Panc1 (cell line): ENCODE data around the gene COL27A1. TPM values are rescaled to one million over a fixed set of nuclear protein-coding genes. Genes with fewer than 3 reads are reported as not detected.

Source experiments
- ATAC-seq: fragments of 200-7000 bp; cut with Tn5 transposase; 2 replicates; pipeline ENCODE4 v1.9.1; 2020; ENCODE audit warnings: mild to moderate bottlenecking, moderate library complexity
- BruUV-seq: library from RNA; stranded (reverse); fragments of 400-500 nt; replicated peaks from 2 replicates; lab custom pipeline; 2021; lab: Mats Ljungman, UMichigan
- CTCF ChIA-PET: fragments of 300-600 bp; sonication (Branson Sonifier 250); formaldehyde crosslinking; loops from one replicate; lab custom pipeline; 2022; ENCODE audit warnings: antibody characterized with exemption; lab: Charles Lee
- POLR2A ChIA-PET: fragments of 300-600 bp; sonication (Branson Sonifier 250); formaldehyde crosslinking; loops from one replicate; lab custom pipeline; 2022; ENCODE audit warnings: antibody characterized with exemption; lab: Charles Lee
- DNase-seq: peaks from one replicate; pipeline ENCODE4 v3.0.0-alpha.2; 2010; ENCODE audit warnings: low read depth, low spot score
- H3K27ac ChIP-seq: 2 replicates; pipeline ENCODE4 v1.5.1; 2011; ENCODE audit warnings: mild to moderate bottlenecking, low read length, inconsistent platforms
- H3K27me3 ChIP-seq: fragments of 200-500 bp; sonication (Bioruptor generic); 2 replicates; pipeline ENCODE4 v1.6.0; 2014; ENCODE audit warnings: low read length, inconsistent platforms; ENCODE audit not compliant: control insufficient read depth, insufficient read depth
- H3K36me3 ChIP-seq: fragments of 200-500 bp; sonication (Bioruptor generic); 2 replicates; pipeline ENCODE4 v1.5.1; 2014; ENCODE audit warnings: inconsistent platforms, mild to moderate bottlenecking, low read length, moderate library complexity; ENCODE audit not compliant: control insufficient read depth, insufficient read depth
- H3K4me1 ChIP-seq: 2 replicates; pipeline ENCODE4 v1.5.1; 2011; ENCODE audit warnings: inconsistent platforms, mild to moderate bottlenecking, low read length, moderate library complexity; ENCODE audit not compliant: control insufficient read depth, insufficient read depth
- H3K4me3 ChIP-seq, 2 experiments: 2 replicates each; pipeline ENCODE4 v1.5.1; 2011 to 2012; ENCODE audit warnings: low read depth in 2 of 2, low read length in 2 of 2, mild to moderate bottlenecking in 2 of 2, inconsistent platforms in 1 of 2, moderate library complexity in 1 of 2
- H3K9me3 ChIP-seq: fragments of 200-500 bp; sonication (Bioruptor generic); 2 replicates; pipeline ENCODE4 v1.5.1; 2014; ENCODE audit warnings: low read depth, mild to moderate bottlenecking, inconsistent platforms, low read length, moderate library complexity; ENCODE audit not compliant: control insufficient read depth, insufficient read depth
- CTCF ChIP-seq: fragments of 450-650 bp; IDR thresholded peaks from 2 replicates; pipeline ENCODE4 v1.5.1; 2017; ENCODE audit warnings: mild to moderate bottlenecking
- POLR2AphosphoS5 ChIP-seq: IDR thresholded peaks from 2 replicates; pipeline ENCODE4 v1.6.1; 2012; ENCODE audit warnings: mild to moderate bottlenecking, low read depth, low read length, moderate library complexity
- SIN3A ChIP-seq: IDR thresholded peaks from 2 replicates; pipeline ENCODE4 v1.6.1; 2012; ENCODE audit warnings: low read depth, mild to moderate bottlenecking, low read length, moderate library complexity, borderline replicate concordance; ENCODE audit not compliant: insufficient read depth
- TCF7L2 ChIP-seq: IDR thresholded peaks from 2 replicates; pipeline ENCODE4 v1.6.1; 2011; ENCODE audit warnings: mild to moderate bottlenecking, low read depth, low read length, inconsistent platforms
- in situ Hi-C: cut with HindIII; loops from 2 replicates; pipeline ENCODE4 v1.10.0; 2016; ENCODE audit warnings: low sequenced_read_pairs, low pct_unique_long_range_greater_than_20kb
- intact Hi-C: fragments of 100-400 bp; cut with micrococcal nuclease; formaldehyde crosslinking; loops from one replicate; pipeline ENCODE4 v1.10.0; 2022; ENCODE audit not compliant: unreplicated experiment
- total RNA-seq: library from RNA; stranded (reverse); gene quantifications from one replicate; pipeline ENCODE4 v1.2.1, GENCODE V29; 2021; ENCODE audit not compliant: unreplicated experiment
- TF ChIP-seq, protein P1 (sequence below), 2 experiments: IDR thresholded peaks; 2 replicates each; pipeline ENCODE4 v1.6.1; 2011 to 2012; ENCODE audit warnings: low read depth in 2 of 2, control low read depth in 1 of 2, low read length in 1 of 2, mild to moderate bottlenecking in 1 of 2, moderate library complexity in 1 of 2; ENCODE audit not compliant: insufficient read depth in 1 of 2

COL27A1 gene
- total RNA-seq, 1 experiment from 2014 or later = 5.1 TPM

- H3K4me1 ChIP-seq = peaks cover 15% of the 10 kb centered on the region
These were observed 131.8 kb downstream of the COL27A1 start for GRCh38 chr9:114287001-114287762.

DNA sequence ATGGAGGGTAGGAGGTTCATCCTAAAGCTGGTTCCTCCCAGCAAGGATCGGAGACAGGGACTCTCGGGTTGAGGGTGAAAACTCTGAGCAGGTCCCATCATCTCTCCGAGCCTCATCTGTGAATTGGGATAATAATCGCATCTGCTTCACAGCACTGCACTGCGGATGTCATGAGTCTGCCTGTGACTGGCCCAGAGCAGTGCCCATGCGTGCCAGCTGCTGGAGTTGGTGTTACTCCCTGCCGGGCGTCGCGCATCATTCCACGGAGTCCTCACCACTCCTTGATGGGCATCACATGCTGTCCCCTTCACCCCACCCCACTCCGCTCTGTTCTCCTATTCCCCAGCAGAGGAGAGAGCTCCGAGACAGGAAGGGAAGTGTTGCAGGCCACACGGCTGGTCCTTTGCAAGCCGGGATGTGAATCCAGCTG, 132.4 kb downstream of the COL27A1 start:
- Histone ChIP-seq H3K4me3 (no peak overlapping the region), H3K27me3 (no peaks in the 10 kb centered on the region), H3K36me3 (no peaks in the 10 kb centered on the region), H3K9me3 (no peaks in the 10 kb centered on the region), H3K4me1 (peaks cover 15% of the 10 kb centered on the region), H3K27ac (peak overlapping the region; percentile 75)
- ATAC-seq = peak; percentile 46
- in situ Hi-C loops (no loop called here), intact Hi-C loops (loop anchor here (1.0 kb wide), 1 partner anchor 179 kb away; no protein-coding TSS in a partner anchor)
- TF ChIP-seq, protein P1, sequence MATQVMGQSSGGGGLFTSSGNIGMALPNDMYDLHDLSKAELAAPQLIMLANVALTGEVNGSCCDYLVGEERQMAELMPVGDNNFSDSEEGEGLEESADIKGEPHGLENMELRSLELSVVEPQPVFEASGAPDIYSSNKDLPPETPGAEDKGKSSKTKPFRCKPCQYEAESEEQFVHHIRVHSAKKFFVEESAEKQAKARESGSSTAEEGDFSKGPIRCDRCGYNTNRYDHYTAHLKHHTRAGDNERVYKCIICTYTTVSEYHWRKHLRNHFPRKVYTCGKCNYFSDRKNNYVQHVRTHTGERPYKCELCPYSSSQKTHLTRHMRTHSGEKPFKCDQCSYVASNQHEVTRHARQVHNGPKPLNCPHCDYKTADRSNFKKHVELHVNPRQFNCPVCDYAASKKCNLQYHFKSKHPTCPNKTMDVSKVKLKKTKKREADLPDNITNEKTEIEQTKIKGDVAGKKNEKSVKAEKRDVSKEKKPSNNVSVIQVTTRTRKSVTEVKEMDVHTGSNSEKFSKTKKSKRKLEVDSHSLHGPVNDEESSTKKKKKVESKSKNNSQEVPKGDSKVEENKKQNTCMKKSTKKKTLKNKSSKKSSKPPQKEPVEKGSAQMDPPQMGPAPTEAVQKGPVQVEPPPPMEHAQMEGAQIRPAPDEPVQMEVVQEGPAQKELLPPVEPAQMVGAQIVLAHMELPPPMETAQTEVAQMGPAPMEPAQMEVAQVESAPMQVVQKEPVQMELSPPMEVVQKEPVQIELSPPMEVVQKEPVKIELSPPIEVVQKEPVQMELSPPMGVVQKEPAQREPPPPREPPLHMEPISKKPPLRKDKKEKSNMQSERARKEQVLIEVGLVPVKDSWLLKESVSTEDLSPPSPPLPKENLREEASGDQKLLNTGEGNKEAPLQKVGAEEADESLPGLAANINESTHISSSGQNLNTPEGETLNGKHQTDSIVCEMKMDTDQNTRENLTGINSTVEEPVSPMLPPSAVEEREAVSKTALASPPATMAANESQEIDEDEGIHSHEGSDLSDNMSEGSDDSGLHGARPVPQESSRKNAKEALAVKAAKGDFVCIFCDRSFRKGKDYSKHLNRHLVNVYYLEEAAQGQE (IDR thresholded peaks at IDR 0.05; ENCODE audit: insufficient read depth in 1 of 2, low read depth in 2 of 2, low read length in 1 of 2) = no peak
- TF ChIP-seq SIN3A (no peak), CTCF (no peak), TCF7L2 (no peak), POLR2AphosphoS5 (no peak)
- BruUV-seq = no TSS peak
- ChIA-PET POLR2A (interaction anchor here (0.5 to 0.6 kb wide), 2 partner anchors 121 to 1885 kb away, joined by 4 to 5 read pairs; no protein-coding TSS in a partner anchor), CTCF (no interaction called here)
- no peak for DNase-seq

More at GRCh38 chr9:114287001-114287762, 131.8 kb downstream of the COL27A1 start:
- ChIA-PET POLR2A (interaction anchor here (0.5 kb wide), 1 partner anchor 121 kb away, joined by 5 read pairs; no protein-coding TSS in a partner anchor), CTCF (no interaction called here)
- H3K27ac ChIP-seq = peak overlapping the region; percentile 75
- H3K4me3 ChIP-seq = no peak overlapping the region
- no peak for DNase-seq
- ATAC-seq = no peak
- intact Hi-C loops (no loop called here), in situ Hi-C loops (no loop called here)
- no peak for TF ChIP-seq TCF7L2
- TF ChIP-seq, protein P1 (IDR thresholded peaks at IDR 0.05; ENCODE audit: insufficient read depth in 1 of 2, low read depth in 2 of 2, low read length in 1 of 2) = no peak
- TF ChIP-seq POLR2AphosphoS5 = no peak
- TF ChIP-seq CTCF = no peak
- TF ChIP-seq SIN3A = no peak
- no peaks in the 10 kb centered on the region for H3K9me3 ChIP-seq
- BruUV-seq = no TSS peak
- H3K36me3 ChIP-seq = no peaks in the 10 kb centered on the region
- H3K27me3 ChIP-seq = no peaks in the 10 kb centered on the region
